Measurements from ENCODE around the gene CHRNB4. TPM values are rescaled to one million over a fixed set of nuclear protein-coding genes. Genes with fewer than 3 reads are reported as not detected.

The CHRNB4 gene
- total RNA-seq, 1 experiment from 2014 or later = 0.13 TPM

- H3K4me3 ChIP-seq = no peak overlapping the region
- no peaks in the 10 kb centered on the region for H3K36me3 ChIP-seq (ENCODE audit: low read depth)
- no peak overlapping the region for H3K4me2 ChIP-seq
- H4K20me1 ChIP-seq (ENCODE audit: insufficient read depth) = no peaks in the 10 kb centered on the region
- DNase-seq = no peak
- no peaks in the 10 kb centered on the region for H3K9me3 ChIP-seq (ENCODE audit: insufficient read depth, low read depth)
- H3K27me3 ChIP-seq (ENCODE audit: insufficient read depth, low read depth) = no peaks in the 10 kb centered on the region
- H3K9me2 ChIP-seq (ENCODE audit: insufficient read depth) = no peaks in the 10 kb centered on the region
- H3K79me2 ChIP-seq (ENCODE audit: low read depth) = no peaks in the 10 kb centered on the region
- H2AFZ ChIP-seq = no peak overlapping the region
- BruUV-seq (replicated peaks) = no TSS peak
- TF ChIP-seq EZH2 (IDR thresholded peaks at IDR 0.05; ENCODE audit: low read depth) = no peak
- H3K27ac ChIP-seq = no peak overlapping the region
- ChIA-PET POLR2A (ENCODE audit: unreplicated experiment) (no interaction called here), CTCF (no interaction called here)
- intact Hi-C loops (cut with micrococcal nuclease; ENCODE audit: unreplicated experiment) = no loop called here
- H3F3A ChIP-seq (ENCODE audit: insufficient read depth, low read depth) = no peaks in the 10 kb centered on the region
- H3K4me1 ChIP-seq (replicated peaks; ENCODE audit: insufficient read depth) = no peaks in the 10 kb centered on the region
Measured at GRCh38 chr15:78682004-78682651, 41.1 kb upstream of the CHRNB4 start.

- Histone ChIP-seq H3K4me3 (no peak overlapping the region), H3K36me3 (ENCODE audit: low read depth) (no peaks in the 10 kb centered on the region), H3F3A (ENCODE audit: insufficient read depth, low read depth) (no peaks in the 10 kb centered on the region), H3K9me2 (ENCODE audit: insufficient read depth) (no peaks in the 10 kb centered on the region), H3K9me3 (ENCODE audit: insufficient read depth, low read depth) (no peaks in the 10 kb centered on the region), H2AFZ (no peak overlapping the region), H3K4me1 (replicated peaks; ENCODE audit: insufficient read depth) (no peaks in the 10 kb centered on the region), H3K4me2 (no peak overlapping the region), H4K20me1 (ENCODE audit: insufficient read depth) (no peaks in the 10 kb centered on the region), H3K27ac (no peak overlapping the region), H3K27me3 (ENCODE audit: insufficient read depth, low read depth) (no peaks in the 10 kb centered on the region), H3K79me2 (ENCODE audit: low read depth) (no peaks in the 10 kb centered on the region)
- POLR2A ChIA-PET (ENCODE audit: unreplicated experiment) = no interaction called here
- no TSS peak for BruUV-seq (replicated peaks)
- TF ChIP-seq, protein P1, sequence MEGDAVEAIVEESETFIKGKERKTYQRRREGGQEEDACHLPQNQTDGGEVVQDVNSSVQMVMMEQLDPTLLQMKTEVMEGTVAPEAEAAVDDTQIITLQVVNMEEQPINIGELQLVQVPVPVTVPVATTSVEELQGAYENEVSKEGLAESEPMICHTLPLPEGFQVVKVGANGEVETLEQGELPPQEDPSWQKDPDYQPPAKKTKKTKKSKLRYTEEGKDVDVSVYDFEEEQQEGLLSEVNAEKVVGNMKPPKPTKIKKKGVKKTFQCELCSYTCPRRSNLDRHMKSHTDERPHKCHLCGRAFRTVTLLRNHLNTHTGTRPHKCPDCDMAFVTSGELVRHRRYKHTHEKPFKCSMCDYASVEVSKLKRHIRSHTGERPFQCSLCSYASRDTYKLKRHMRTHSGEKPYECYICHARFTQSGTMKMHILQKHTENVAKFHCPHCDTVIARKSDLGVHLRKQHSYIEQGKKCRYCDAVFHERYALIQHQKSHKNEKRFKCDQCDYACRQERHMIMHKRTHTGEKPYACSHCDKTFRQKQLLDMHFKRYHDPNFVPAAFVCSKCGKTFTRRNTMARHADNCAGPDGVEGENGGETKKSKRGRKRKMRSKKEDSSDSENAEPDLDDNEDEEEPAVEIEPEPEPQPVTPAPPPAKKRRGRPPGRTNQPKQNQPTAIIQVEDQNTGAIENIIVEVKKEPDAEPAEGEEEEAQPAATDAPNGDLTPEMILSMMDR (conservative IDR thresholded peaks at IDR 0.05) = no peak
- no peak for TF ChIP-seq EZH2 (IDR thresholded peaks at IDR 0.05; ENCODE audit: low read depth)
- intact Hi-C loops (cut with micrococcal nuclease; ENCODE audit: unreplicated experiment) = no loop called here
- no peak for DNase-seq
- CTCF ChIA-PET = no interaction called here
Measured at GRCh38 chr15:78681281-78682003, 40.4 kb upstream of the CHRNB4 start.

- Histone ChIP-seq H4K20me1 (ENCODE audit: insufficient read depth) (no peaks in the 10 kb centered on the region), H3K4me2 (no peak overlapping the region), H3K4me1 (replicated peaks; ENCODE audit: insufficient read depth) (no peaks in the 10 kb centered on the region), H3K9me2 (ENCODE audit: insufficient read depth) (no peaks in the 10 kb centered on the region), H3K27me3 (ENCODE audit: insufficient read depth, low read depth) (no peaks in the 10 kb centered on the region), H3F3A (ENCODE audit: insufficient read depth, low read depth) (no peaks in the 10 kb centered on the region), H3K4me3 (no peak overlapping the region), H3K27ac (no peak overlapping the region), H3K36me3 (ENCODE audit: low read depth) (no peaks in the 10 kb centered on the region), H2AFZ (no peak overlapping the region), H3K79me2 (ENCODE audit: low read depth) (no peaks in the 10 kb centered on the region), H3K9me3 (ENCODE audit: insufficient read depth, low read depth) (no peaks in the 10 kb centered on the region)
- intact Hi-C loops (cut with micrococcal nuclease; ENCODE audit: unreplicated experiment) = no loop called here
- DNase-seq = no peak
- ChIA-PET CTCF (no interaction called here), POLR2A (ENCODE audit: unreplicated experiment) (no interaction called here)
- TF ChIP-seq, protein P1 (conservative IDR thresholded peaks at IDR 0.05) = no peak
- TF ChIP-seq EZH2 (IDR thresholded peaks at IDR 0.05; ENCODE audit: low read depth) = no peak
- BruUV-seq (replicated peaks) = no TSS peak
Measured at GRCh38 chr15:78680431-78681075, 39.5 kb upstream of the CHRNB4 start.
